HK-2 (cell line): ENCODE data around the gene S100A7A.
"Not testable (repeated sequence)": the region's sequence is repeated elsewhere in the genome, so short reads cannot be mapped to it uniquely, and the experiment has no call there.

ENCODE experiments used
- DNase-seq: peaks from one replicate; pipeline ENCODE4 v3.0.0-alpha.2; 2018; ENCODE audit not compliant: unreplicated experiment

S100A7A gene

GRCh38 chr1:153459655-153460054 lies 43.3 kb downstream of the S100A7A start:
- no peak for DNase-seq

- no peak for DNase-seq
Observed at GRCh38 chr1:153460551-153460950, 44.2 kb downstream of the S100A7A start, which contains the start of gene S100A7. S100A7 (minus strand) TSS chr1:153460651; CDS start chr1:153459013, 1,638 bp downstream.

DNA sequence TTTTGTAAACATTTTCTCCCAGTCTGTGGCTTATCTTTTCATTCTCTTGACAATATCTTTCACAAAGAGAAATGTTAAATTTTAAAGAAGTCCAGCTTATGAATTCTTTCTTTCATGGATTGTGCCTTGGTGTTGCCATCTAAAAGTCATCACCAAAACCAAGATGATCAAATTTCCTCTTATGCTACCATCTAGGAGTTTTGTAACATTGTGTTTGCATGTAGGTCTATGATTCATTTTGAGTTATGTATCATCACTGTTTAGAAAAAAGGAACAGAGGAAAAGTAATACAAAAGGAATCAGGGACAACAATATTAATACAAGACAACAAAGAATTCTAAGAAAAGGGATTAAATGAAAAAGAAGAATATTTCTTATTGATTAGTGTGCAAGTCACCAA lies 46.4 kb downstream of the S100A7A start:
- DNase-seq = not testable (repeated sequence)

GRCh38 chr1:153465811-153466636 lies 49.7 kb downstream of the S100A7A start:
- peak; percentile 58 for DNase-seq

DNA sequence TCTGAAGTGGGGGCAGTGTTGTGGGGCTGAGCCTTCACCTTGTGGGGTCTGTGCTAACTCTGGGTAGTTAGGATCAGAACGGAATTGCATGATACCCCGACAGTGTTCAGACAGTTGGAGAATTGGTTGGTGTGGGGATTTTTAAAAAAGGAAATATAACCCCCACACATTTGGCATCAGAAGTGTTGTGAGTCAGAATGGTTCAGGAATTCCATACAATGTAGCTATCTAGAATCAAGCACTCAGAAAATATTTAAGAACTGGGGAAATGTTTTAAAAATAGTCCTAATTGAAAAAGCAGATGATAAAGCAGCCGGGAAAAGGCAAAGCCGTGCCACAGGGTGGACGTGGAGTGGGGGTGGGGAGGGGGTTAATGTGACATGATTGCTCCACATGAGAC lies 50.6 kb downstream of the S100A7A start:
- DNase-seq = no peak

DNA sequence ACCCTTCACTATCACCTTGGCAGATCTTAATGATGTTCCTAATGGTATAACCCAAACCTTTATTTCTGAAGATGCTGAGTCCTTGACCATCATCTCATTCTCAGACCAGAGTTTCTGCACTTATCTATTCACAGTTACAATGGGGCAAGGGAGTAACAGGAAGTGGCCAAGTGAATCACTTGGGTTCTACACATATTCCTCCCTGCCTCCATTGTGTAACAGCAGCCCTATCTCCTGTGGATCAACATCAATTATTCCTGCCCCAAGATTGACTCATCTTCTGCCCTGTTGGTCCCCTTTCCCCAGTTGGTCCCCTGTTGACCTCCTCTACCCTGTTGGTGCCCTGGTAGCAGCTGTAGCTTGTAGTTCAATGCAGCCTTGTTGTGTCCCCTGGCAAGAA lies 54.4 kb downstream of the S100A7A start:
- no peak for DNase-seq
